K562 (cell line): ENCODE data around the gene REEP3. TPM values are rescaled to one million over a fixed set of nuclear protein-coding genes. Genes with fewer than 3 reads are reported as not detected.

Source experiments
- CTBP1 ChIP-seq: fragments of 450-650 bp; IDR thresholded peaks from 2 replicates; pipeline ENCODE4 v1.6.1; 2016; ENCODE audit warnings: borderline replicate concordance
- ETV6 ChIP-seq, 3 experiments: fragments of 150-350 bp in 1 of 3; sonication (generic) in 1 of 3; formaldehyde crosslinking in 1 of 3; IDR thresholded peaks; 2 replicates each; pipeline versions ENCODE4 v1.6.1 to v1.8.0; 2014 to 2022; ENCODE audit warnings: borderline replicate concordance in 2 of 3, low read depth in 2 of 3, antibody characterized with exemption in 1 of 3, low read length in 1 of 3, mild to moderate bottlenecking in 1 of 3, missing genetic modification reagents in 1 of 3
- FOXJ3 ChIP-seq: sonication (generic); formaldehyde crosslinking; IDR thresholded peaks from 2 replicates; pipeline ENCODE4 v1.4.0; 2020; ENCODE audit warnings: mild to moderate bottlenecking, missing genetic modification reagents
- HDAC3 ChIP-seq: fragments of 450-650 bp; IDR thresholded peaks from 2 replicates; pipeline ENCODE4 v1.6.1; 2018; ENCODE audit warnings: borderline replicate concordance, mild to moderate bottlenecking, moderate library complexity; ENCODE audit not compliant: partially characterized antibody
- HNRNPLL ChIP-seq: fragments of 200-400 bp; formaldehyde crosslinking; IDR thresholded peaks from 2 replicates; pipeline ENCODE4 v1.6.1; 2017; ENCODE audit warnings: low read length, low read depth, mild to moderate bottlenecking; ENCODE audit not compliant: poor library complexity, severe bottlenecking
- KDM5B ChIP-seq: fragments of 200-600 bp; sonication (generic); IDR thresholded peaks from 2 replicates; pipeline ENCODE4 v1.6.1; 2012; ENCODE audit warnings: low read depth, mild to moderate bottlenecking, moderate library complexity, low read length, control low read depth, inconsistent platforms; ENCODE audit not compliant: insufficient replicate concordance
- MLLT1 ChIP-seq, 2 experiments: fragments of 450-650 bp; IDR thresholded peaks; 2 replicates each; pipeline ENCODE4 v1.6.1; 2016
- NCOA4 ChIP-seq: fragments of 450-650 bp; IDR thresholded peaks from 2 replicates; pipeline ENCODE4 v1.6.1; 2018; ENCODE audit warnings: mild to moderate bottlenecking; ENCODE audit not compliant: partially characterized antibody
- RBFOX2 ChIP-seq: fragments of 200-400 bp; formaldehyde crosslinking; IDR thresholded peaks from 2 replicates; pipeline ENCODE4 v1.6.1; 2017; ENCODE audit warnings: low read depth, mild to moderate bottlenecking, low read length, moderate library complexity
- REST ChIP-seq, 2 experiments: fragments of 450-650 bp; formaldehyde crosslinking in 1 of 2; IDR thresholded peaks; 2 replicates each; pipeline versions ENCODE4 v1.4.0 to v1.6.1; 2014 to 2020; ENCODE audit warnings: mild to moderate bottlenecking in 2 of 2, borderline replicate concordance in 1 of 2, low read depth in 1 of 2
- USF1 ChIP-seq: sonication (generic); formaldehyde crosslinking; IDR thresholded peaks from 2 replicates; pipeline ENCODE4 v1.9.0; 2022; ENCODE audit warnings: mild to moderate bottlenecking, missing genetic modification reagents
- ZNF324 ChIP-seq: fragments of 250-450 bp; sonication (Bioruptor Pico); IDR thresholded peaks from 2 replicates; pipeline ENCODE4 v1.4.0; 2020; ENCODE audit warnings: mild to moderate bottlenecking
- polyA plus RNA-seq, 8 experiments: library from polyadenylated mRNA; depleted of rRNA in 4 of 8; stranded (reverse) in 5 of 8; unstranded in 3 of 8; fragments of >200 nt; fragmentation: Nextera tagmentation in 2 of 8; fragmentation: Illumina TruSeq in 1 of 8; extraction: Ambion mirVana in 2 of 8; extraction: Trizol in 1 of 8; gene quantifications; 2 replicates each; pipeline versions ENCODE4 v1.2.1 to v1.2.3, GENCODE V29; 2011 to 2014; ENCODE audit warnings: inconsistent platforms in 1 of 8, missing spikeins in 1 of 8
- total RNA-seq, 7 experiments: library from RNA; depleted of rRNA in 6 of 7; stranded (reverse); fragments of >200 nt in 6 of 7; fragmentation: Illumina TruSeq in 2 of 7; extraction: Trizol in 2 of 7; gene quantifications; 2 replicates each; pipeline versions ENCODE4 v1.2.1 to v1.2.3, GENCODE V29; 2011 to 2021; ENCODE audit warnings: low replicate concordance in 1 of 7

The REEP3 gene
- total and polyA plus RNA-seq, 9 of the 15 experiments (the other 6 are each of a cell fraction or from before 2014, with no cell fraction given), result 3.4 to 13.4 (median 9.2) TPM

GRCh38 chr10:63520500-63521415 lies at the start of gene REEP3 (continued):
- no peak for TF ChIP-seq ETV6 (IDR thresholded peaks at IDR 0.05; ENCODE audit: borderline replicate concordance in 1 of 2, low read depth in 2 of 2, low read length in 1 of 2)
- TF ChIP-seq ETV6 (CRISPR knock-in tag; IDR thresholded peaks at IDR 0.05; ENCODE audit: borderline replicate concordance), result no peak
- TF ChIP-seq NCOA4, result no peak
- TF ChIP-seq MLLT1 (IDR thresholded peaks at IDR 0.05), result 0 out of 4 replicates have a peak, but pooled peaks of 1 of the 2 experiments have one; percentile 66
- 0 out of 2 replicates have a peak, but pooled peaks have one; percentile 7 for TF ChIP-seq REST (IDR thresholded peaks at IDR 0.05; ENCODE audit: borderline replicate concordance)
- TF ChIP-seq REST (CRISPR knock-in tag; IDR thresholded peaks at IDR 0.05; ENCODE audit: low read depth), result 0 out of 2 replicates have a peak, but pooled peaks have one; percentile 59
- no peak for TF ChIP-seq HNRNPLL
- TF ChIP-seq CTBP1, result no peak; the same call in 1 of the 2 replicates
- TF ChIP-seq KDM5B, result peak; percentile 76
- 0 out of 2 replicates have a peak, but pooled peaks have one; percentile 38 for TF ChIP-seq USF1 (CRISPR knock-in tag)
- peak; percentile 65 for TF ChIP-seq RBFOX2
- peak; percentile 100 for TF ChIP-seq ZNF324
- no peak for TF ChIP-seq FOXJ3 (CRISPR knock-in tag)
- no peak for TF ChIP-seq HDAC3
